ENCODE measurements around the gene CHI3L1.

GRCh38 chr1:203148127-203148526, 38.4 kb downstream of the CHI3L1 start:
- TF ChIP-seq, protein P1, sequence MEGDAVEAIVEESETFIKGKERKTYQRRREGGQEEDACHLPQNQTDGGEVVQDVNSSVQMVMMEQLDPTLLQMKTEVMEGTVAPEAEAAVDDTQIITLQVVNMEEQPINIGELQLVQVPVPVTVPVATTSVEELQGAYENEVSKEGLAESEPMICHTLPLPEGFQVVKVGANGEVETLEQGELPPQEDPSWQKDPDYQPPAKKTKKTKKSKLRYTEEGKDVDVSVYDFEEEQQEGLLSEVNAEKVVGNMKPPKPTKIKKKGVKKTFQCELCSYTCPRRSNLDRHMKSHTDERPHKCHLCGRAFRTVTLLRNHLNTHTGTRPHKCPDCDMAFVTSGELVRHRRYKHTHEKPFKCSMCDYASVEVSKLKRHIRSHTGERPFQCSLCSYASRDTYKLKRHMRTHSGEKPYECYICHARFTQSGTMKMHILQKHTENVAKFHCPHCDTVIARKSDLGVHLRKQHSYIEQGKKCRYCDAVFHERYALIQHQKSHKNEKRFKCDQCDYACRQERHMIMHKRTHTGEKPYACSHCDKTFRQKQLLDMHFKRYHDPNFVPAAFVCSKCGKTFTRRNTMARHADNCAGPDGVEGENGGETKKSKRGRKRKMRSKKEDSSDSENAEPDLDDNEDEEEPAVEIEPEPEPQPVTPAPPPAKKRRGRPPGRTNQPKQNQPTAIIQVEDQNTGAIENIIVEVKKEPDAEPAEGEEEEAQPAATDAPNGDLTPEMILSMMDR (IDR thresholded peaks at IDR 0.05; ENCODE audit: low read depth, low read length, missing input control) = peak; percentile 32
- TF ChIP-seq EGR1 (IDR thresholded peaks at IDR 0.05; ENCODE audit: low read depth in 2 of 2) (no peak), FOXA1 (IDR thresholded peaks at IDR 0.05) (no peak)
- TF ChIP-seq, protein P2, sequence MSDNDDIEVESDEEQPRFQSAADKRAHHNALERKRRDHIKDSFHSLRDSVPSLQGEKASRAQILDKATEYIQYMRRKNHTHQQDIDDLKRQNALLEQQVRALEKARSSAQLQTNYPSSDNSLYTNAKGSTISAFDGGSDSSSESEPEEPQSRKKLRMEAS (IDR thresholded peaks at IDR 0.05) = no peak
